ENCODE data around the gene DGCR2.

DNA sequence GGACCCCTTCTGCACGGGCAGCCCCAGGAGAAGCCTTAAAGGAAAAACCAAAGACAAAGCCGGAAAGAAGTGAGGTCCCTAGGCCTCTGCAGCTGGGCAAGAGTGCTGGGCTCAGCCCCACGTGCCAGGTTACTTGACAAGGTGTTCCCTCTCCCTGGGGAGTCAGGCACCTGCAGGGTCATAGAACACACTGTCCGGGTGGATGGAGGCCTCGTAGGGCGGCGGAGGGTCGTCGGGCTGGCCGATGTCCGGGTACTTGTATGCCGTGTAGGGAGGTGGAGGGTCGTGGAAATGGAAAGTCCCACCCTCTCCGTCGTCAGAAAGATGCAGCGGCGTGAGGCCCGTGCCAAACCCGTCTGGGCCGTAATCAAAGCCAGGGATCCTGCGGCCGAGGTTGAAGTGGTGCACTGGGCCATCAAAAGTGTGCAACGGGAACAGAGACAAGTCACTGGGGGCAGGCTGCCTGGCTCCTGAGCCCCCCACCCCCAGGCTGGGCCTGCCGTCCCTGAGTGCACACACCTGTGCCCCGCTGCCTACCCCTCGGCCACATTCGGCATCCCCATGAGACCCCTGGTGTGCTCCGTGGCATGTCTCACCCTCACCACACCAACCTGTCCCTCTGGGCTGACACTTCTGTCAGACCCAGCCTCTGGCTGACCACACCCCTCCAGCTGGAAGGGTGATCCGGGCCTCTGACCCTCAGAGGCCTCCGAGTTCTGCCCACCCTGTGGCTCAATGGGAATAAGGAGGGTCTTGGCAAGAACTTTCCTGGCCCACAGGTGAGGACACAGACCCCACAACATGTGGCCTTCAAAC is 81.1 kb downstream of the DGCR2 start:
- TF ChIP-seq, protein P1, sequence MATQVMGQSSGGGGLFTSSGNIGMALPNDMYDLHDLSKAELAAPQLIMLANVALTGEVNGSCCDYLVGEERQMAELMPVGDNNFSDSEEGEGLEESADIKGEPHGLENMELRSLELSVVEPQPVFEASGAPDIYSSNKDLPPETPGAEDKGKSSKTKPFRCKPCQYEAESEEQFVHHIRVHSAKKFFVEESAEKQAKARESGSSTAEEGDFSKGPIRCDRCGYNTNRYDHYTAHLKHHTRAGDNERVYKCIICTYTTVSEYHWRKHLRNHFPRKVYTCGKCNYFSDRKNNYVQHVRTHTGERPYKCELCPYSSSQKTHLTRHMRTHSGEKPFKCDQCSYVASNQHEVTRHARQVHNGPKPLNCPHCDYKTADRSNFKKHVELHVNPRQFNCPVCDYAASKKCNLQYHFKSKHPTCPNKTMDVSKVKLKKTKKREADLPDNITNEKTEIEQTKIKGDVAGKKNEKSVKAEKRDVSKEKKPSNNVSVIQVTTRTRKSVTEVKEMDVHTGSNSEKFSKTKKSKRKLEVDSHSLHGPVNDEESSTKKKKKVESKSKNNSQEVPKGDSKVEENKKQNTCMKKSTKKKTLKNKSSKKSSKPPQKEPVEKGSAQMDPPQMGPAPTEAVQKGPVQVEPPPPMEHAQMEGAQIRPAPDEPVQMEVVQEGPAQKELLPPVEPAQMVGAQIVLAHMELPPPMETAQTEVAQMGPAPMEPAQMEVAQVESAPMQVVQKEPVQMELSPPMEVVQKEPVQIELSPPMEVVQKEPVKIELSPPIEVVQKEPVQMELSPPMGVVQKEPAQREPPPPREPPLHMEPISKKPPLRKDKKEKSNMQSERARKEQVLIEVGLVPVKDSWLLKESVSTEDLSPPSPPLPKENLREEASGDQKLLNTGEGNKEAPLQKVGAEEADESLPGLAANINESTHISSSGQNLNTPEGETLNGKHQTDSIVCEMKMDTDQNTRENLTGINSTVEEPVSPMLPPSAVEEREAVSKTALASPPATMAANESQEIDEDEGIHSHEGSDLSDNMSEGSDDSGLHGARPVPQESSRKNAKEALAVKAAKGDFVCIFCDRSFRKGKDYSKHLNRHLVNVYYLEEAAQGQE (IDR thresholded peaks at IDR 0.05; ENCODE audit: unreplicated experiment) = no peak
- TF ChIP-seq EZH2 (IDR thresholded peaks at IDR 0.05; ENCODE audit: low read depth, unreplicated experiment) (no peak), POLR2AphosphoS5 (IDR thresholded peaks at IDR 0.05; ENCODE audit: low read depth) (no peak)

Data from GM23338 (cell line).